Activated CD4-positive, alpha-beta T cell treated with anti-CD3 and anti-CD28 coated beads for 4 hours (primary cell): ENCODE results near the gene TDRD9.

Source experiments
- DNase-seq, 2 donors: peaks; one replicate each; pipeline ENCODE4 v3.0.0-alpha.2; 2020

Gene TDRD9

GRCh38 chr14:104034976-104035699, 106.9 kb downstream of the TDRD9 start:
- no peak for DNase-seq

GRCh38 chr14:104036212-104036611, 108.0 kb downstream of the TDRD9 start:
- no peak for DNase-seq

GRCh38 chr14:104037074-104037473, 108.8 kb downstream of the TDRD9 start:
- DNase-seq, result no peak

GRCh38 chr14:104037903-104038302, 109.6 kb downstream of the TDRD9 start:
- DNase-seq, result no peak

GRCh38 chr14:104039214-104039613, 111.0 kb downstream of the TDRD9 start:
- no peak for DNase-seq

- DNase-seq, result no peak
Observed at GRCh38 chr14:104040539-104040938, 112.3 kb downstream of the TDRD9 start.

- no peak for DNase-seq
Observed at GRCh38 chr14:104041430-104042104, 113.3 kb downstream of the TDRD9 start.

GRCh38 chr14:104044016-104044415, 115.8 kb downstream of the TDRD9 start:
- DNase-seq, result no peak

GRCh38 chr14:104047761-104048160, 119.5 kb downstream of the TDRD9 start:
- no peak for DNase-seq

GRCh38 chr14:104048758-104049507, 120.7 kb downstream of the TDRD9 start:
- DNase-seq, result no peak

GRCh38 chr14:104049576-104050240, 121.5 kb downstream of the TDRD9 start:
- no peak for DNase-seq

- no peak for DNase-seq
Observed at GRCh38 chr14:104051092-104051813, 123.0 kb downstream of the TDRD9 start.

- no peak for DNase-seq
Observed at GRCh38 chr14:104054222-104054905, 126.1 kb downstream of the TDRD9 start.

- no peak for DNase-seq
Observed at GRCh38 chr14:104062281-104062680, 134.0 kb downstream of the TDRD9 start.

GRCh38 chr14:104064003-104064402, 135.7 kb downstream of the TDRD9 start:
- no peak for DNase-seq

GRCh38 chr14:104066279-104066678, 138.0 kb downstream of the TDRD9 start:
- no peak for DNase-seq

- DNase-seq, result no peak
Observed at GRCh38 chr14:104066719-104067295, 138.6 kb downstream of the TDRD9 start.

GRCh38 chr14:104069541-104069940, 141.3 kb downstream of the TDRD9 start:
- no peak for DNase-seq

GRCh38 chr14:104072586-104072985, 144.3 kb downstream of the TDRD9 start:
- no peak for DNase-seq

GRCh38 chr14:104073764-104074163, 145.5 kb downstream of the TDRD9 start:
- no peak for DNase-seq

- DNase-seq, result no peak
Observed at GRCh38 chr14:104075530-104076151, 147.4 kb downstream of the TDRD9 start.
